Measurements from ENCODE around the gene NEK4.

Gene NEK4

DNA sequence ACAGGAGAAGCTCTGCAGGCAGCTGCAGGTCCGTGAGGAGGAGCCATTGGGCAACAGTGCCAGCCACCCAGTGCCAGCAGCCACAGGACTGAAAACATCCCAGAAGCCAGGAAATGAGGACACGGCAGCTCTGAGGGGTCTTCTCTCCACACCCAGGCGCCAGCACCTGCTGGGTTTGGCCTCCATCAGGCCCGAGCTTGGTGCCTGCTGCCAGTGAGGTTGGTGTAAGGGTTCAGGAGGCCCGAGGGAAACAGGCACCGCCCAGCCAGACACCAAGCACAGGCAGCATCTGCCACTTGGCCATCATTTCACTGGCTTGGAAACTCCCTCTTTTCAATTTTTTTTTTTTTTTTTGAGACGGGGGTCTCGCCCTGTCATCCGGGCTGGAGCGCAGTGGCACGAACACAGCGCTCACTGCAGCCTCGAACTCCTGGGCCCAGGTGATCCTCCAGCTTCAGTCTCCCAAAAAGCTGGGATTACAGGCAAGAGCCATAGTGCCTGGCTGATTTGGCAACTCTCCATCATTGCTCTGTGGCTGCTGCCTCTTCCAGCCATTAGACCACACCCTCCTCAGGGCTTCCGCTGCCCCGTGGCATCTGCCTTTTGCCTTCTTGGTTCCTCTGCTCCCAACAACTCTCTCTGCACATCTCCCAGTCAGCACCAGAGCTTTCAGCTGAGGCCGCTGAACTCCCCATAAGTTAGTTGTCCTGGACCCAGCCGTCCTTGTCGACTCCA, 22.4 kb upstream of the NEK4 start:
- no peak for DNase-seq

DNA sequence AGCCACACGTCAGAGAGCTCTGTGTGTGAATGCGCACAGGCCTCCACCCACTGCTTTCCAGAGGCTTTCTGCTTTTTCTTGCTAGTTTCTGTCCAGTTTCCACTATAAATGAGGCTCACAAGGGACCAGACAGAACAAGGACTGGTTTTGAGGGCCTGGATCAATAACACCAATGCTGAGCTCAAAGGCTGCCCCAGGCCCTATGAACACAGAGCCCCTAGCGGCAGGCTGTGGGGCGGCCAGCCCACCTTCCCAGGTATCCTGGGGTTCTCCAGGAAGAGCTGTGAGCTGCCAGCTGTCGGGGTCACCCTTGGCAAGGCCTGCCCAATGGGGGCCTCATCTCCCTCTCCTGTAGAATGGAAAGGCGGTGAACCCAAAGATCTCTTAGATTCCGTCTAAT, 21.7 kb upstream of the NEK4 start:
- no peak for DNase-seq

DNA sequence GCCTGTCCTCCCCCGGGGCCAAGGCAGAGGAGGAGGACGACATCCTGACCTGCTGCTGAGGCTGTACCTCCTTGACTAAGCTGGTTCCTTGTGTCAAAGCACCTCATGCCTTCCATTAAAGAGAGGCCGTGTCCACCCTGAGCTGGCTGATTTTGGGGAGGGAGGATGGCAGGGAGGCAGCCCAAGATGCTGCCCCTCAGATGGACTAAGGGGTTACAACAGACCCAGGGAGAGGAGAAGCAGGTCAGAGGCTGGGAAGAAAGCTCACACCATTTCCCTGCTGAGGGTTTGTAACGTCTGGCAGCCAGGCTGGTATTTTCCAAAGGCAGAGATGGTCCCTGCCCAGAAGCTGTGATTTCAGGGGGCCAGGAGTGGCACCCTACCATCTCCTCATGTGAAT, 21.2 kb upstream of the NEK4 start:
- DNase-seq, result no peak

DNA sequence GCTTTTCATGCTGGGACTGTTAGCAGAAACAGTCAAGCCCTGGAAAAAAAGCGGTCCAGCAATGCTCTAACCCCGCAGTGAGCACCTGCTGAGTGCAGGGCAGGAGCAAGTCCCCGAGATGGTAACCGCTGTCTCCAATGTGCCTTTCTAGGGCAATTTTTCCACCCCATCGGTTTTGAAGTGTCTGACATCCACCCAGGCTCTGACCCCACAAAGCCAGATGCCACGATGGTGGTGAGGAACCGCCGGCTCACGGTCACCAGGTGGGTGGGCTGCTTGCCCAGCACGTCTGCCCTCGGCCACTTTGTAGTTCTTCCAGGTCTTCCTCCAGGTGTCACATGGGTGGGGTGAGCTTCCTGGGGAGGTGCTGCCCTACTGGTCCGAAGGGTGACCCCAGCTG, 20.6 kb upstream of the NEK4 start:
- no peak for DNase-seq

DNA sequence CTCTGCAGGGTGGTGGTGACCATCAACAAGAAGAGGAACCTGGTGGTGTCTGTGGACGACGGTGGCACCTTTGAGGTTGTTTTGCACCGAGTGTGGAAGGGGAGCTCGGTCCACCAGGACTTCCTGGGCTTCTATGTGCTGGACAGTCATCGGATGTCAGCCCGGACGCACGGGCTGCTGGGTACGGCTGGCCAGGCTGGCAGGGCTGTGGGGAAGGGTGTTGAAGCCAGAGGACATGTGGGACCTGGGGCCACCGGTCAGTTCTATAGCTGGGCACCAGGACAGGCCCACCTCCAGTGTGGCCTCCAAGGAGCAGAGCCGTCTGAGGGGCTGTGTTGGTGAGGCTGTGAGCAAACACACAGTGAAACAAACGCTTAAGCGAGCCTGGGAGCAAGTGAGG, 20.0 kb upstream of the NEK4 start:
- DNase-seq, result no peak

DNA sequence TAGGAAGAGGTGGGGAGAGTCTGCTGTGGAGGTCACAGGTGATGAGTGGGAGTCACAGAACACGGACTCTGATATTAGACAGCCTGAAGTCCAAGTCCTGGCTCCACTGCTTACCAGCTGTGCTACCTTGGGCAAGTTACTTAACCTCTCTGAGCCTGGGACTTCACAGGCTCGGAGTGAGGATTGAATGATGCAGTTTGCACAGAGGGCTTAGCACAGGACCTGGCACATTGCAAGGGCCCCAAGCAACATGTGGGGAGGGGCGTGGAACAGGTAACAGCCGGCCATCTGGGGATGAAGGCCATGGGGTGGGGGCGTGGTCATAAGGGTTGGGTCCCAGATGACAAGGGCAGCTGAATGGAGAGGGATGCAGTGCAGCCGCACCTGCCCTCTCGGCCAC, 19.6 kb upstream of the NEK4 start:
- DNase-seq, result no peak

DNA sequence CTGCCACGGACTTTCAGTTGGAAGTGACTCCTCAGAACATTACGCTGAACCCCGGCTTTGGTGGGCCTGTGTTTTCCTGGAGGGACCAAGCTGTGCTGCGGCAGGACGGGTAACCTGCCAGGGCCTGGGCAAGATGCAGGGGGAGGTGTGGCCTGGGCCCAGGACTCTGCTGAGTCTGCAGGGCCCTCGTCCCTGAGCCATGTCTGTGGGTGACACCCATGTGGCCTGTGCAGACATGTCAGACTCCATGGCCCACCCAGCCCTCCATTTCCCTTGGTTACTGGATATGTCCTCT, 19.0 kb upstream of the NEK4 start:
- DNase-seq, result no peak

DNA sequence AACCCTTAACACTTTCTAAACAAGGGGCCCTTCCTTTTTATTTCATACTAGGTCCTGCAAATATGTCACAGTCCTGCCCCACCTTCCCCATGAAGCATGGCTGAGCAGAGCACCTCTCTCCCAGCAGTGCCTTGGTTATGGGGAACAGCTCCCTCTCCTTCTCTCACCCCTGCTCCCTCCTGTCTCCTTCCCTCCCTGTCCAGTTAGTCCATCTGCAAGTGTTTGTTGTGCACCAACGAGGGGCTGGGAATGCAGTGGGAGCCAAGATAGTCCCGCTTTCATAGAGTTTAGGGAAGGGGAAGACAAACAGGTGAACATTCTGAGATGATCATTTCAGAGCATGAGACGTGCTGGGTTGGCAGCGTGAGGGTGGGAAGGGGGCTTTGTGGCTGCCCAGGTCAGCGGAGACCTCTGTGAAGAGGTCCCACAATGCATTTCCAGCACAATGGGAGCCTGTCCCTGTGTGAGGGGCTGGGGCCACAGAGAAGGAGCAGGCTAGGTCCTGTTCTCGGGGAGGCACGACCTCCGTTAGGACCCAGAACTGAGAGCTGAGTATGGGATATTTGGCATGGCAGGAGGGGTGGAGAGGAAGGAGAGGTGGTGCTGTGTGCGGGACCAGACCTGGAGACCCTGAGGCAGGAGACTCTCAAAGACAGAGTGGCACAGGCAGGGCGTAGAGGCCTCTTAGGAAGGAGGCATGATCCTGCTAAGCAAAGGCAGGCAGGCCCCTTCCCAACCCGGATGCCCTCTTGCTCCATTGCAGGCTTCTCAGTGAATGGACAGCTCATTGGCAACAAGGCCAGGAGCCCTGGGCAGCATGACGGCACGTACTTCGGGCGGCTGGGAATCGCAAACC, 18.4 kb upstream of the NEK4 start:
- DNase-seq, result no peak

DNA sequence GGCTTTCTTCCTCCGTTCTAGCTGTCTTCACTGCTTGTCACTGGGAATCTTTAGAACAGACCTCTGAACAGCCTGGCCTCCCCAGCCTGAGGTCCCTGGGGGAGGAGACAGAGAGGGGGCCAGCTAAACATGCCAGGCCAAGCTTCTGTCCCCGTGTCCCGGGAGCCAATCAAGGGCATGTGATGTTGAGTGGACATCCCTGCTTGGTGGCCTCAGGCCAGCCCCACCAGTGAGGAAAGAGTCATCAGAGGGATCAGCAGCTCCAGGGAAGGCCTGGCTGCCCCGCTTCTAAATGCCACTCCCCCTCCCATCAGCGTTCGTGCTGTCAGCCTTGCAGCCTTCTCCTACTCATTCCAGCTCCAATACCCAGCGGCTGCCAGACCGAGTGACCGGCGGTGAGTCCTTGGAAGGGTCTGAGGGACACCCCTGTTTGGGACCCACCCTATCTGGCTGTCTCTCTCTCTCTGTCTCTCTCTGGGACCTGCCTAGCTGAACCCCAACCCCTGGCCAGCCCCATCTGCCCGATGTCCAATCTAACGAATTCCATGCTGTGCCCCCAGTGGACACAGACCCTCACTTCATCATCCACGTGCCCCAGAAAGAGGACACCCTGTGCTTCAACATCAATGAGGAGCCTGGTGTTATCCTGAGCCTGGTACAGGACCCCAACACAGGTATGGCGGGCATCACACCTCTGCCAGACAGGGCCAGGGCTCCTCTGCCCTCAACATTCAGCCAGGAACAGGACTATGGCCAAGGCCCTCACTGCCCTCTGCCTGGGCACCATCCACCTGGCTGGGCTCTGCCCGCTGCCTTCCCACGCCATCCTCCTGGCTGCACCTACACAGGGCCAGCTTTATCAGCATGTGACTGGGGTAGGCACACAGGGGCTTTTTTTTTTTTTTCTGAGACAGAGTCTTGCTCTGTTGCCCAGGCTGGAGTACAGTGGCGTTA, 17.2 kb upstream of the NEK4 start:
- no peak for DNase-seq

DNA sequence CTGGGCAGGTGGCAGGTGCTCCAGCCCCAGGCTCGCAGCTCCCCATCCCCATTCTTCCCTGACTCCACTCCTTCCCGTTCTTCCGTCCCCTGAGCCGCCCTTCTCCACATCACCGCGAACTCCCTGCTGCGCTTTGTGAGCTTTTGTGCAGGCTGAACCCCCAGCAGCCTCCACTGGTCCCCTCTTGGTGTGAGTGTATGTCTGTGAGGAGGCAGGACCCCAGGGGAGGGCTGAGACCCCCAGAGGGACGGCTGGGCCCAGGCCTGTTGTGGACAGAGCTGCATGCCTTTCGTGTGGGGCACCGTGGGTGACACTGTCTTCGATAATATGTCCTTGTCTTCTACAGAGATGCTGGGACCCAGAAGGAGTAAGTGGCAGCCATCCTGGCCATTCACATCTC, 16.5 kb upstream of the NEK4 start:
- no peak for DNase-seq

DNA sequence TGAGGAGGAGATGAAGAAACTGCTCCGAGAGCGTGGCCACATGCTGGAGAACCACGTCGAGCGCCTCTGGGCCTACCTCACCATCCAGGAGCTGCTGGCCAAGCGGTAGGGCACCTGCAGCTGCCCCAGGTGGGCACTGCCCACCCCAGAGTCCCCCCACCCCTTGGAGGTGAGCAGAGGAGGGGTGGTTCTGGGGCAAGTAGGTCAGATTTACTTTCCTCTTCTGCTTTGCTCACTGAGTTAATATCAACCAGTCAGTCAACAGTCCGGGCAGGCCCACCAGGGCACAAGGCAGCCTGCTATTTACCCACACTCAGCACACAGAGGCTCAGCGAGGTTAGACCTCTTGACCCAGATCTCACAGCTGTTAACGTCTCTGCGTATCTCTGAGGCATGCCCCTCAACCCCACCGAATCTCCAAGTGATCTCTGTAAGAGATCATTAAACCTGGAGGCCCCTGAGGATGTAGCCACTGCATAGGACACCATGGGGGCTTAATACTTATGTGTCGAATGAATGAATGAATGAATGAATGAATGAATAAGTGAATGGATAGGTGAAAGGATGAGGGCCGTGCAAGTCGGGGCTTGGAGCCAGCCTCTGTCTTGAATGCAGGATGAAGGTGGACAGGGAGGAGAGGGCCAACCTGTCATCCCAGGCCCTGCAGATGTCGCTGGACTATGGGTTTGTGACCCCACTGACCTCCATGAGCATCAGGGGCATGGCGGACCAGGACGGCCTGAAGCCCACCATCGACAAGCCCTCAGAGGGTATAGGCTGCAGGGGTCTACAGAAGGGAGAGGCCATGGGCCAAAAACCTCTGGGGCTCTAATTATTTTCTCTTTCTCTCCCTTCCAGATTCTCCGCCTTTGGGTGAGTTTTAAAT, 15.8 kb upstream of the NEK4 start:
- no peak for DNase-seq

DNA sequence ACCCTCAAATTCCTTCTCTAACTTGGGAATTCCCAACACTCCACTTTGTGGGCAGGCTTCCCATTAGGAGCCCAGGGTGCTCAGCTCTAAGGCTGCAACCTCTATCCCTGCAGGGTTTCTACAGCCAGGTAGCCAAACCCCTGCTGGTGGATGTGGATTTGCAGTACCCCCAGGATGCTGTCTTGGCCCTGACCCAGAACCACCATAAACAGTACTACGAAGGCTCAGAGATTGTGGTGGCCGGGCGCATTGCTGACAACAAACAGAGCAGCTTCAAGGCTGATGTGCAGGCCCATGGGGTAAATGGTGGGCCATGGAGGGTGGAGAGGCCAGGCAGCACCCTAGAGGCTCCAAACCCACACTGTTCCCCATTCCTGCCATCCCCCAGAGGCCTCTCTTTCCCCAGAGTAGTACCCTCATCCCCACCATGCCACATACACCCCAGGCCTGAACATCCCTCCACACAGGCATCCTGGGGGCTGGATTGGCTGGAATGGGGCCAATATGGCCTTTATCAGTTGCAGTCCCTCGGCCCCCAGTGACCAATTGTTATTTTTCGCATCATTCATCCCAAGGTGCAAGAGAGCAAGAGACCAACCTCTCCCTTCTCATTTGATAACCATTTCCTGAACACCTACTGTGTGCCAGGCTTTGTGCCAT, 14.3 kb upstream of the NEK4 start:
- DNase-seq, result no peak

DNA sequence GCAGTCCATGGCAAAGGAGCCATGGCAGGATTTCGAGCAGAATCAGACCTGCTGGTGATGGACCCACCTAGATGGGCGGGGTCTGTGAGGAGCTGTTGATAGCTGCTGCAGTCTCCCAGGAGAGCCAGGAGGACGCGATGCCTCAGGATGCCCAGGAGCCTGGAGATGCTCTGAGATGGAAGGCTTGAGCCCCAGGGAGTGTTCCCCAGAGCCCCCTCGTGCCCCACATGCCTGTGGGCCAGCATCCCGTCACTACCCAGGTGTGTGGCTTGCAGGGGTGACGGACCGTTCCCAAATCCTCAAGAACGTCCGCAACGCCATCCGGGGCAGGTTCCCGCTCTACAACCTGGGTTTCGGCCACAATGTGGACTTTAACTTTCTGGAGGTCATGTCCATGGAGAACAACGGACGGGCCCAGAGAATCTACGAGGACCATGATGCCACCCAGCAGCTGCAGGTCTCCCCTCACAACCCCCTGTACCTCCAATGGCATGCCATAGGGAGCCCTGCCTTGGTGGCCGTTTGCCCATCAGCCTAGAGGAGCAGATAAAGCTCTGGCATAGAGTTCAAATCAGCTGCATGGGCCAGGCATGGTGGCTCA, 13.4 kb upstream of the NEK4 start:
- no peak for DNase-seq

DNA sequence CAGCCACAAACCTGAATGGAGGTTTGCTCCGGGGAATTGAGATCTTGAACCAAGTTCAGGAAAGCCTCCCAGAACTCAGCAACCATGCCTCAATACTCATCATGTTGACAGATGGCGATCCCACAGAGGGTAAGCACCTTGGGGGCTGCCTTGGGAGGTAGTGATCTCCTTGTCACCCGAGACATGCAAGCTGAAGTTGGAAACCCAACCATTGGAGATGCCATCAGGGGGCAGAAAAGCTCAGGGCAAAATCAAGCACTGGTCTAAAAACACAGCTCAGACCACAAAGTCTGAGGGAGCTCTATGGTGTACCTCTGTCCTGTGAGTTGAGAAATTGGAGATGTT, 12.4 kb upstream of the NEK4 start:
- no peak for DNase-seq

DNA sequence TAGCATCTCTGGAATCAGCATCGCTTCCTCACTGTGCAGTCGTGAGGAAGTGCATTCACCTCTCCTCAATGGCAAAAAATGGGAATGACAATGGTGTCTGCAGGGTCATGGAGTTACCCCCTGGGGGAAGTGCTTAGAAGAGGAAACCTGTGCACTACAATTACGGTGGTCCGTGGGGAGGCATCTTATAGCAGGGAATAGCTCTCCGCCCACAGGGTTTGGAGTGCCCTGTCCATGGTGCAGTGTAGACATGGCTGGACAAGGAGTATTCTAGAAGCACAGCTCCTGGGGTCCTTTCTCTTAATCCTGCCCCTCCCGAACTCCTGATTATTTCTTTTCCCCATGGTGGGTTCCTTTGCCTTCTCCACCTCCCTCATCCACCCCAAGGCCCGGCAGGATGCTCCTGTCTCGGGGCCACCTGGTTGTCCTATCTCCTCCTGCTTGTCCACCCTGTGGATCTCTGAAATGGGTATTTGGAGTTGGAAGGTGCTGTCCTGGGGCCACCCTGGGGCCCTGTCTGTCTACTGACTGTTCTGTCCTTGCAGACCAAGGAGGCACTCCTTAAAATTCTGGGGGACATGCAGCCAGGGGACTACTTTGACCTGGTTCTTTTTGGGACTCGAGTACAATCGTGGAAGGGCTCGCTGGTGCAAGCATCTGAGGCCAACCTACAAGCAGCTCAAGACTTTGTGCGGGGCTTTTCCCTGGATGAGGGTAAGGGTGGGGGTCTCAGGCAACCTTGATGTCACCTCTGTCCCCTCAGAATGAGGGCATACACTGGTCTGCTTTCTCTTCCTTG, 11.9 kb upstream of the NEK4 start:
- DNase-seq, result no peak

DNA sequence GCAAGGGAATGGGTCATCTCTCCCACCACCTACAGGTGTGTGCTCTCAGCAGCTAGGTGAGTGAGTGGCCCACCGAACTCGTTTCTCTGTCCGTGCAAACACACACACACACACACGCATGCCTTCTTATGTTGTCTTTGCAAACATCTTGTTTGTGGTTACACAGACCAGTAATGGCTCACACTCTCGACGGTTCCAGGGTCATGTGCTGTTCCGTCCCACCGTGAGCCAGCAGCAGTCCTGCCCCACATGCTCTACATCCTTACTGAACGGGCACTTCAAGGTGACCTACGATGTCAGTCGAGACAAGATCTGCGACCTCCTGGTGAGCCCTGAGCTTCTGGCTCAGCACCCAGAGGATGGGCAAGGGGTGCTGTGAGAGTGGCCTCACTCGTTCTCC, 11.0 kb upstream of the NEK4 start:
- no peak for DNase-seq

DNA sequence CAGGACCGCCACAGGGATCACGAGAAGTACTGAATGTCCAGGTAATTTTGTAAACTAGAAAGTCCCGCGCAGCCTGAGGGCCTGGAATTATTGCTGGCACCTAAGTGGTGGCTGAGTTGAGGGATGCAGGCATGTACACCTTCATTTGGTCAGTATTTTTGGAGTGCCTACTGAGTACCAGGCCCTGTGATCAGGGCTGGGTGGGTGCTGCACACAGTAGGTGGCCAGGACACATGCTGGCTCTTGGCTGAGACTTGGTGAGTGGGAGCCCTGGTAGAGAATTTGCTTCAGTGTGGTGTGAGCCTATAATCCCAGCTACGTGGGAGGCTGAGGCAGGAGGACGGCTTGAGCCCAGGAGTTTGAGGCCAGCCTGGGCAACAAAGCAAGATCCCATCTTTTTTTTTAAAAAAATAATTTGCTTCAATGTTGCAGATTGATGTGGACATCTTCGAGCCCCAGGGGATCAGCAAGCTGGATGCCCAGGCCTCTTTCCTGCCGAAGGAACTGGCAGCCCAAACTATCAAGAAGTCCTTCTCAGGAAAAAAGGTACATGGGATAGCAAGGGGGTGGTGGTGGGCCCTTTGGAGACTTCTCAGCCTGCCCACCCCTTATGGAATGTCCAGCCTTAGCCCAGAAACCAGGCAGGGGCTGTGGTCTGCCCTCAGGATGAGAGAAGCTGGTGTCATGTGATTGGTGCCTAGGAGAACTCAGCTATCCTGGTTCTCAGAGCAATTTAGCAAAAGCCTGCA, 9.3 kb upstream of the NEK4 start:
- DNase-seq, result no peak

DNA sequence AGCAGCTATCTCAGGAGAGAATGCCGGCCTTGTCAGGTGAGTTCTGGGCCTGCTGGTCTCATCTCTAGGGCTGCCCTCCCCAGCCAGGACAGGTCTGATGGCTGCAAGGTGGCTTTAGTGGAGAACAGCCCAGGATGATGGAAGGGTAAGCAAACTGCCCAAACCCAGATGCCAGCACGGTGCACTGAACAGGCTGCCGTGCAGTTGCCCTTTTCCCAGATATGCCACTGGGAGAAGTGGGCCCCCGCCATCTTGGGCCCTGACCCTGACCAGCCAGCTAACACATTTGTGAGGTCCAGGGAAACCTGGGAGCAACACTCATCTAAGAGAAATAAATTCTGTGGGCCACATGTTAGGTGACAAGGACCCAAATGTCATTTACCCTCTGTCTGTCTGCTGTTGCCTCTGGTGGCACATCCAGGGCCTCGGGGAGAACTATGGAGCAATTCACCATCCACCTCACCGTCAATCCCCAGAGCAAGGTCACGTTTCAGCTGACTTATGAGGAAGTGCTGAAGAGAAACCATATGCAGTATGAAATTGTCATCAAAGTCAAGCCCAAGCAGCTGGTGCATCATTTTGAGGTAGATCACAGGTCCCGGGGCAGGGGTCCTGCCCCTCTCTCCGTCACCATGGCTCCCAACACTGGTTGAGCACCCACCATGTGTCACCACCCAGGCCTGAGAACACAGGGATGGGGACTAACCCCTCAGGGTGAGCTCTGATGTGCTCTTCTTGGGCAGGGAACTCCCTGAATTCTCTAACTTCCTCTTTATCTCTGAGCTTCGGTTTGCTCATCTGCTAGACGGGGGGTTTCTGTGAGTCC, 8.5 kb upstream of the NEK4 start:
- no peak for DNase-seq

Measured in activated CD4-positive, alpha-beta T cell treated with anti-CD3 and anti-CD28 coated beads, Interleukin-2, amount 50 U/mL, for 48 hours (primary cell).